ENCODE measurements around the gene NEK4. TPM values are rescaled to one million over a fixed set of nuclear protein-coding genes. Genes with fewer than 3 reads are reported as not detected.
A peak's percentile ranks its signal among the peaks of the same experiment; 100 is the strongest.

NEK4 gene
- total and polyA plus RNA-seq, 2 of the 13 experiments (the other 11 are each of a cell fraction or from before 2014, with no cell fraction given) = 16.5 to 38.0 TPM

DNA sequence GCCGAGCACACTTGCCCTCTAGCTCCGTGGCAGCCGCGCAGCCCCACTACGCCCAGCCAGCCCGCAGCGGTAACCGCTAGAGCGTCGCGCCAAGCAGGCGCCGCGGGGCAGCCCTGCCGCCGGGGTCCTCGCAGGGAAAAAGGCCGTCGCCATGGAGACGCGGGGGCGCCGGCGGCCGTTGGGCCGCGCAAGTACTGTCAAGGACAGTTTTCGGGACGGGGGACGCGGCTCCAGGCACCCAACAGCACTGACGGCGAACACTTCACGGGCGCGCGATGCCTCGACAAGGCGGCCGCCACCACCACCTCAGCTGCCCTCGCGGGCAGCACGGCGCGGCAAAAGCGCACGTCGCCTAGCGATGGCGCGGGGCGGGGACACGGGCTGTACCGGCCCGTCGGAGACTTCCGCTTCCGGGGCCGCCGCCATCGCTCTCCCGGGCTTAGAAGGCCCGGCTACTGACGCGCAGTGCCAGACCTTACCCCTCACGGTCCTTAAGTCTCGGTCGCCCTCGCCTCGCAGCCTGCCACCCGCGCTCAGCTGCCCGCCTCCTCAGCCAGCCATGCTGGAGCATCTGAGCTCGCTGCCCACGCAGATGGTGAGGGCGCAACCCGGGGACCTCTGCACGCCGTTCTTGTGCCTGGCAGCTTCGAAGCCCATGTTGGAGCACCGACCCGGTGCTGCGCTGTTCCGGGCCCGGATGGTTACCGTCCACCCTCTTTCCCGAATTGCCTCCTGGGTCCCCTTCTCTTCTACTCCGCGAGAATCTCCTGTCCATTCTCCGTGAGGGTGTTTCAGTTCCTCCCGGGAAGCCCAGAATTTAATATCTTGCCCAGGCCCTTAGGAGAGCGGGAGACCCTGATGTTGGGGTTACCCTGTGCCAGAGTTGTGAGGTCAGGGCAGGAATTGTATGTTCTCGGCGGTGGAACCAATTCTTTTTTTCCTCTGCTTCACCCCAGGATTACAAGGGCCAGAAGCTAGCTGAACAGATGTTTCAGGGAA lies 64.8 kb downstream of the NEK4 start, which contains the start of the genes GLT8D1 and SPCS1 (continued):
- TF ChIP-seq ZNF562 (CRISPR knock-in tag; IDR thresholded peaks at IDR 0.05; ENCODE audit: borderline replicate concordance) (no peak), ZNF337 (CRISPR knock-in tag; IDR thresholded peaks at IDR 0.05; ENCODE audit: borderline replicate concordance, low read depth) (no peak), ZFP36L2 (CRISPR knock-in tag; IDR thresholded peaks at IDR 0.05) (no peak), ZNF737 (CRISPR knock-in tag; IDR thresholded peaks at IDR 0.05; ENCODE audit: borderline replicate concordance) (no peak), RCOR2 (CRISPR knock-in tag; IDR thresholded peaks at IDR 0.05) (no peak), SOX6 (IDR thresholded peaks at IDR 0.05) (no peak), SOX6 (CRISPR knock-in tag; IDR thresholded peaks at IDR 0.05) (peak; percentile 21; the same call in 1 of the 2 replicates), ZSCAN31 (CRISPR knock-in tag; IDR thresholded peaks at IDR 0.05; ENCODE audit: low read depth) (peak; percentile 89), ZC3H4 (CRISPR knock-in tag; IDR thresholded peaks at IDR 0.05; ENCODE audit: borderline replicate concordance) (no peak), HES4 (CRISPR knock-in tag; IDR thresholded peaks at IDR 0.05; ENCODE audit: borderline replicate concordance) (peak; percentile 67), SALL1 (CRISPR knock-in tag; IDR thresholded peaks at IDR 0.05) (peak; percentile 84), ZBTB42 (CRISPR knock-in tag; IDR thresholded peaks at IDR 0.05) (peak; percentile 70; the same call in 1 of the 2 replicates), GTF3A (CRISPR knock-in tag; conservative IDR thresholded peaks at IDR 0.05) (peak; percentile 88; the same call in 1 of the 2 replicates), ISL2 (CRISPR knock-in tag; IDR thresholded peaks at IDR 0.05) (peak; percentile 38; the same call in 1 of the 2 replicates)
- TF ChIP-seq, protein P1, sequence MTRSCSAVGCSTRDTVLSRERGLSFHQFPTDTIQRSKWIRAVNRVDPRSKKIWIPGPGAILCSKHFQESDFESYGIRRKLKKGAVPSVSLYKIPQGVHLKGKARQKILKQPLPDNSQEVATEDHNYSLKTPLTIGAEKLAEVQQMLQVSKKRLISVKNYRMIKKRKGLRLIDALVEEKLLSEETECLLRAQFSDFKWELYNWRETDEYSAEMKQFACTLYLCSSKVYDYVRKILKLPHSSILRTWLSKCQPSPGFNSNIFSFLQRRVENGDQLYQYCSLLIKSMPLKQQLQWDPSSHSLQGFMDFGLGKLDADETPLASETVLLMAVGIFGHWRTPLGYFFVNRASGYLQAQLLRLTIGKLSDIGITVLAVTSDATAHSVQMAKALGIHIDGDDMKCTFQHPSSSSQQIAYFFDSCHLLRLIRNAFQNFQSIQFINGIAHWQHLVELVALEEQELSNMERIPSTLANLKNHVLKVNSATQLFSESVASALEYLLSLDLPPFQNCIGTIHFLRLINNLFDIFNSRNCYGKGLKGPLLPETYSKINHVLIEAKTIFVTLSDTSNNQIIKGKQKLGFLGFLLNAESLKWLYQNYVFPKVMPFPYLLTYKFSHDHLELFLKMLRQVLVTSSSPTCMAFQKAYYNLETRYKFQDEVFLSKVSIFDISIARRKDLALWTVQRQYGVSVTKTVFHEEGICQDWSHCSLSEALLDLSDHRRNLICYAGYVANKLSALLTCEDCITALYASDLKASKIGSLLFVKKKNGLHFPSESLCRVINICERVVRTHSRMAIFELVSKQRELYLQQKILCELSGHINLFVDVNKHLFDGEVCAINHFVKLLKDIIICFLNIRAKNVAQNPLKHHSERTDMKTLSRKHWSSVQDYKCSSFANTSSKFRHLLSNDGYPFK (CRISPR knock-in tag; IDR thresholded peaks at IDR 0.05; ENCODE audit: borderline replicate concordance) = peak; percentile 92
- TF ChIP-seq, protein P2, sequence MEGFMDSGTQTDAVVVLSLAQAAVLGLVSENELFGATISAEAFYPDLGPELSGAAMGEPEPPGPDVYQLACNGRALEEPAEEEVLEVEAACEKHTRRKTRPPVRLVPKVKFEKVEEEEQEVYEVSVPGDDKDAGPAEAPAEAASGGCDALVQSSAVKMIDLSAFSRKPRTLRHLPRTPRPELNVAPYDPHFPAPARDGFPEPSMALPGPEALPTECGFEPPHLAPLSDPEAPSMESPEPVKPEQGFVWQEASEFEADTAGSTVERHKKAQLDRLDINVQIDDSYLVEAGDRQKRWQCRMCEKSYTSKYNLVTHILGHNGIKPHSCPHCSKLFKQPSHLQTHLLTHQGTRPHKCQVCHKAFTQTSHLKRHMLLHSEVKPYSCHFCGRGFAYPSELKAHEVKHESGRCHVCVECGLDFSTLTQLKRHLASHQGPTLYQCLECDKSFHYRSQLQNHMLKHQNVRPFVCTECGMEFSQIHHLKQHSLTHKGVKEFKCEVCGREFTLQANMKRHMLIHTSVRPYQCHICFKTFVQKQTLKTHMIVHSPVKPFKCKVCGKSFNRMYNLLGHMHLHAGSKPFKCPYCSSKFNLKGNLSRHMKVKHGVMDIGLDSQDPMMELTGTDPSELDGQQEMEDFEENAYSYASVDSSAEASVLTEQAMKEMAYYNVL (CRISPR knock-in tag; IDR thresholded peaks at IDR 0.05; ENCODE audit: borderline replicate concordance) = no peak
- TF ChIP-seq, protein P3, sequence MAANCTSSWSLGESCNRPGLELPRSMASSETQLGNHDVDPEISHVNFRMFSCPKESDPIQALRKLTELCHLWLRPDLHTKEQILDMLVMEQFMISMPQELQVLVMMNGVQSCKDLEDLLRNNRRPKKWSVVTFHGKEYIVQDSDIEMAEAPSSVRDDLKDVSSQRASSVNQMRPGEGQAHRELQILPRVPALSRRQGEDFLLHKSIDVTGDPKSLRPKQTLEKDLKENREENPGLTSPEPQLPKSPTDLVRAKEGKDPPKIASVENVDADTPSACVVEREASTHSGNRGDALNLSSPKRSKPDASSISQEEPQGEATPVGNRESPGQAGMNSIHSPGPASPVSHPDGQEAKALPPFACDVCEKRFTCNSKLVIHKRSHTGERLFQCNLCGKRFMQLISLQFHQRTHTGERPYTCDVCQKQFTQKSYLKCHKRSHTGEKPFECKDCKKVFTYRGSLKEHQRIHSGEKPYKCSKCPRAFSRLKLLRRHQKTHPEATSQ (CRISPR knock-in tag; IDR thresholded peaks at IDR 0.05; ENCODE audit: borderline replicate concordance) = peak; percentile 88
- TF ChIP-seq, protein P4, sequence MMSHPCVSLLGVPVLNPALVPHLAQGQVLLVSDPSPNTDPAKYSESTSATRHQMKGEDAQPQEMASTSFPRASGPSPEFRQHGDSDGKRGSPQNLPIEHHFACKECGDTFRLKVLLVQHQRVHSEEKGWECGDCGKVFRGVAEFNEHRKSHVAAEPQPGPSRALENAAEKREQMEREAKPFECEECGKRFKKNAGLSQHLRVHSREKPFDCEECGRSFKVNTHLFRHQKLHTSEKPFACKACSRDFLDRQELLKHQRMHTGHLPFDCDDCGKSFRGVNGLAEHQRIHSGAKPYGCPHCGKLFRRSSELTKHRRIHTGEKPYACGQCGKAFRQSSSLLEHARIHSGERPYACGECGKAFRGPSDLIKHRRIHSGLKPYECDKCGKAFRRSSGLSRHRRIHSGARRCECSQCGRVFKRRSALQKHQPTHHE (CRISPR knock-in tag; IDR thresholded peaks at IDR 0.05; ENCODE audit: borderline replicate concordance) = no peak
- TF ChIP-seq, protein P5, sequence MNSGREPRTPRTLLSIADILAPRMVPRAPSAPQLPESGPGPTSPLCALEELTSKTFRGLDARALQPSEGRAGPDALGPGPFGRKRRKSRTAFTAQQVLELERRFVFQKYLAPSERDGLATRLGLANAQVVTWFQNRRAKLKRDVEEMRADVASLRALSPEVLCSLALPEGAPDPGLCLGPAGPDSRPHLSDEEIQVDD (CRISPR knock-in tag; IDR thresholded peaks at IDR 0.05; ENCODE audit: borderline replicate concordance) = 0 out of 2 replicates have a peak, but pooled peaks have one; percentile 27

All from HepG2 (cell line).